Stomach (tissue), 4 donors: Measurements from ENCODE around the gene TP53BP2.

ENCODE experiments used
- EP300 ChIP-seq: sonication (generic); formaldehyde crosslinking; IDR thresholded peaks from one replicate; pipeline ENCODE4 v1.6.1; 2017; ENCODE audit warnings: antibody characterized with exemption
- TF ChIP-seq, protein P1 (sequence below), 7 experiments: fragments of 450-650 bp in 4 of 7; fragments of 200-600 bp in 3 of 7; sonication (generic) in 3 of 7; IDR thresholded peaks; one replicate each; pipeline ENCODE4 v1.5.1; 2016 to 2019; ENCODE audit warnings: antibody characterized with exemption in 7 of 7, control low read depth in 2 of 7, mild to moderate bottlenecking in 1 of 7

DNA sequence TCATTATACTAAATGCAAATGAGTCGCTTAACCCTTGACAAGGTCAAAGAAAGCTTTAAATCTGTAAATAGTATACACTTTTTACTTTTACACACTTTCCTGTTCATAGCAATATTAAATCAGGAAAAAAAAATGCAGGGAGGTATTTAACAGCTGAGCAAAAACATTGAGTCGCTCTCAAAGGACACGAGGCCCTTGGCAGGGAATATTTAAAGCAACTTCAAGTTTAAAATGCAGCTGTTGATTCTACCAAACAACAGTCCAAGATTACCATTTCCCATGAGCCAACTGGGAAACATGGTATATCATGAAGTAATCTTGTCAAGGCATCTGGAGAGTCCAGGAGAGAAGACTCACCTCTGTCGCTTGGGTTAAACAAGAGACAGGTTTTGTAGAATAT is 70.7 kb downstream of the TP53BP2 start:
- TF ChIP-seq, protein P1, sequence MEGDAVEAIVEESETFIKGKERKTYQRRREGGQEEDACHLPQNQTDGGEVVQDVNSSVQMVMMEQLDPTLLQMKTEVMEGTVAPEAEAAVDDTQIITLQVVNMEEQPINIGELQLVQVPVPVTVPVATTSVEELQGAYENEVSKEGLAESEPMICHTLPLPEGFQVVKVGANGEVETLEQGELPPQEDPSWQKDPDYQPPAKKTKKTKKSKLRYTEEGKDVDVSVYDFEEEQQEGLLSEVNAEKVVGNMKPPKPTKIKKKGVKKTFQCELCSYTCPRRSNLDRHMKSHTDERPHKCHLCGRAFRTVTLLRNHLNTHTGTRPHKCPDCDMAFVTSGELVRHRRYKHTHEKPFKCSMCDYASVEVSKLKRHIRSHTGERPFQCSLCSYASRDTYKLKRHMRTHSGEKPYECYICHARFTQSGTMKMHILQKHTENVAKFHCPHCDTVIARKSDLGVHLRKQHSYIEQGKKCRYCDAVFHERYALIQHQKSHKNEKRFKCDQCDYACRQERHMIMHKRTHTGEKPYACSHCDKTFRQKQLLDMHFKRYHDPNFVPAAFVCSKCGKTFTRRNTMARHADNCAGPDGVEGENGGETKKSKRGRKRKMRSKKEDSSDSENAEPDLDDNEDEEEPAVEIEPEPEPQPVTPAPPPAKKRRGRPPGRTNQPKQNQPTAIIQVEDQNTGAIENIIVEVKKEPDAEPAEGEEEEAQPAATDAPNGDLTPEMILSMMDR (IDR thresholded peaks at IDR 0.05): no peak
- no peak for TF ChIP-seq EP300
